HG03558 (cell line): ENCODE data around the gene MED1.
"Not testable (repeated sequence)": the region's sequence is repeated elsewhere in the genome, so short reads cannot be mapped to it uniquely, and the experiment has no call there.

Source experiments
- ATAC-seq: cut with Tn5 transposase; IDR thresholded peaks from one replicate; pipeline ENCODE4 v1.9.1; 2021; ENCODE audit warnings: moderate number of reproducible peaks; ENCODE audit not compliant: unreplicated experiment; ENCODE audit errors: extremely low read depth

Gene MED1

DNA sequence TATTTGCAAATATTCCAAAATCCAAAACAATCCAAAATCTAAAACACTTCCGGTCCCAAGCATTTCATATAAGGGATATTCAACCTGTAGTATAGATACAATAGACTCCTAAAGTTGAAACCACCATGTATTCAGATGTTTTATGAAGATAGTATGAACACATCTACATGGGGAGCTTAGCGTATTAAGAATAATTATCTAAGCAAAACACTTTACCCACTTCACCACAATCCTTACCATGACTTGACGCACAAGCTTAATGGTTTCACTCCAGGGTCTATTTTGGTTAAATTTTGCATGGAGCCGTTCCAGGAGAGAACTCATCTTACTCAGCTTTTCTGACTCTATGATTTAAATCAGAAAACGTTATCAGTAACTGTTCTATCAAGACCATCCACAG, 3.5 kb downstream of the MED1 start:
- no peak for ATAC-seq

DNA sequence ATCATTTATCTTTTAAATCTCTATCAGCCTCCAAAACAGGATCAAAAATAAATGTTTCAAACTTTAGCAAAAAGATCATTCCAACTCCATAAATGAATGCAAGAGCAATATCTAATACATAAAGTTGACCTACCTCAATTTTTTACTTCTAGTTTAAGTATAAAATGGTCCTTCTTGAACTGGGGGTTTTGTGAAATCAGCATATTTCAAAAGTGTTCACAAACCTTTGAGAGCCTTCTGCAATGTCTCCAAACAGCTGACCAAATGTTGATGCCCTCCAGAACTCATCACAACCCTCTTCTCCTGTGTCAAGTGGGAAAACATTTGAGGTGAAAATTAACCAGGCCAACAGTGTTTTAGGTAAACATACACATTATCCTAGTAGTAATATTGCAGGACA, 7.7 kb downstream of the MED1 start:
- ATAC-seq = no peak

- ATAC-seq = not testable (repeated sequence)
Measured at GRCh38 chr17:39439868-39440267, 11.2 kb downstream of the MED1 start.

DNA sequence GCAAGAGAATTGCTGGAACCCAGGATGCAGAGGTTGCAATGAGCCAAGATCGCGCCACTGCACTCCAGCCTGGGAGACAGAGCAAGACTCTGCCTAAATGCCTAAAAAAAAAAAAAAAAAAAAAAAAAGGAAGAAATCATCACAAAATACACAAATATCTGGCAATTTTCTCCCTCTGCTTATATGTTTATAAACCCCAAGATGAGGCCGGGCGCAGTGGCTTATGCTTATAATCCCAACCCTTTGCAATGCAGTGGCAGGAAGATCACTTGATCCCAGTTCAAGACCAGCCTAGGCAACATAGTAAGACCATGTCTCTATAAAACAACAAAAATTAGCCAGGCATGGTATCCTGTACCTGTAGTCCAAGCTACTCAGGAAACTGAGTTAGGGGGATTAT, 21.5 kb downstream of the MED1 start:
- ATAC-seq = no peak

- ATAC-seq = no peak
Measured at GRCh38 chr17:39416141-39416540, 34.9 kb downstream of the MED1 start.

- no peak for ATAC-seq
Measured at GRCh38 chr17:39410279-39410678, 40.8 kb downstream of the MED1 start.

DNA sequence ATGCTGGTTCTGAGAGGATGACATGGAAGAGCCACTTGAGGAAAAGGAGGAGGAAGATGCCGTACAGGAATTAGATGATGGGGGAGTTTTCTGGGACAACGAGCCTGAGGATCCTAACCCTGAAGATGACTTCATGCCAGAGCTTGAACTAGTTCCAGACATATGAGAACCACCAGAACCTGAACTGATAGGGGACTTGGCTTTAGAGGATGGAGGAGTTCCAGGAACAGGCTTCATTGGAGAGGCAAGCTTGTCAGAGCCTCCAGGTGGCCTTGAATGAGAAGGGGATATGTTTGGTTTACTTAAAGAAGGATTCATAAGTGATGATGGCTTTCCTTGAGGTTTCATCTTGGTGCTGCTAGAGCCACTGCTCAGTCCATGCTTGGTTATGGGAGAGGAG, 42.7 kb downstream of the MED1 start:
- ATAC-seq = no peak

GRCh38 chr17:39406951-39407350, 44.1 kb downstream of the MED1 start:
- no peak for ATAC-seq

GRCh38 chr17:39405436-39405835, 45.6 kb downstream of the MED1 start:
- ATAC-seq = no peak

GRCh38 chr17:39404542-39405378, 46.3 kb downstream of the MED1 start:
- ATAC-seq = no peak

GRCh38 chr17:39402890-39403605, 48.0 kb downstream of the MED1 start:
- no peak for ATAC-seq

DNA sequence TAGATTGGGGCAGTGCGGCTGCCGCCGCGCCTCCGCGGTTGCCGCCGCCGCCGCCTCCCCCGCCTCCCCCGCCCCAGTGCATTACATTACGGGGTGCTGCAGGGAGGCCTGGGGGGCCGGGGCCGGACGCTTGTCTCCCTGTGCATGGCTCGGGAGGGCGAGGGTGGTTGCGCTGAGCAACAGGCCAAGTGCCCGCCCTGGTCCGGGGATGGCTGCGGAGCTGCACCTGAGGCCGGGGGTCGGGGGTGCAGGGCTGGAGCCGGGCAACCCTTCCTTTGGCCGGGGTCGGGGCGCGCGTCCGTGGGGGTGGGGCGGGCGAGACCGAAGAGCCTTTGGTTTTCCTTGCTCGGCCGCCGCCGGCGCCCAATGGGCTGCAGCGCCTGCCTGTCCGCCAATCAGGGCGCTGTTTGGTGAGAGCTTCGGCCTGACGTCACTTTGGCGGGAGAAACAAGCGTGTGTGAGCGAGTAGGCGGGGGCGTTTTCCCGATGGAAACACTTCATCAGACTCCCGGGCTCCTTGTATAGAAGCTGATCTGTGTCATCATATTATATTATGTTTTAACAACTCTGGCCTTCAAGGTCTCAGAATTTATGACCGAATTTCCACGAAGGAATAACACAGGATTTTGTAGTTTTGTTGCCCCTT, 48.7 kb downstream of the MED1 start:
- no peak for ATAC-seq

DNA sequence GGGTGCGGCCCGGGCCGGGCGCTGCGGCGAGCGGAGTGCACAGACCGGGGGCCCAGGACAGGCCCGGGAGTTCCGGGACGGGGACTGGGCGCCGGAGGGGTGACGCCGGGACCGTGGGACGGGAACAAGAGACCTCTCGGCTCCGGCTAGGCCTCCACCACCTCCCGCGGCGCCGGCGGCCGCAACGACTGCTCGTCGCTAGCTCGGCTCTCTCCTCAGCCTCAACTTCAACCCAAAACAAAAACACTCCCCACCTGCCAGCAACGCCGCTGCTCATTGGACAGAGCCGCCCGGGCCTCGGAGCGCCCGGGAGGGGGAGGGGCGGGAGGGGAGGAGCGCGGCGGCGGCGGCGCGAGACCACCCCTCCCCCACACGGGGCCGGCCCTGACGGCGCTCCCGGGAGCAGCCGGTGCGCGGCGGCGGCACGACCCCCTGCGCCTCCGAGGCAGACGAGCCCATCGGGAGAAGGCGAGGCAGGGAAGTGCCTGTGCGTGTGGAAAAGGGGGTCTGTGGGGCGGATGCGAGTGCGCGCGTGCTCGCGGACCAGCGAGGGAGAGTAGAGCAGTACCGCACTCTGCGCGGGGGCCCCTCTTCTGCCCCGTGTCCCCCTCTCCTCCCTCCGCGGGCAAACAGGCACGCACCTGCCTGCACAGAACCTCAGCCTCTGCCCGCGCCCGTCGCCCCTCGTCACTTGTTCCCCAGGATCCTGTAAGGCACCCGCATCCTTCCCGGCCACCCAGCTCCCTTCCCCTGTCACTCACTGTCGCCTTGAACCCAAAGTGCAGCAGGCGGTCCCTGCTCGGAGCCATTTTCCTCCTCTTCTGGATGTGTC, 49.4 kb downstream of the MED1 start, which contains the start of gene FBXL20:
Gene FBXL20 (minus strand): TSS at position 215 of the 832 bp plus-strand sequence. CDS start 224 bp downstream, outside the sequence.
- peak; percentile 41 for ATAC-seq

DNA sequence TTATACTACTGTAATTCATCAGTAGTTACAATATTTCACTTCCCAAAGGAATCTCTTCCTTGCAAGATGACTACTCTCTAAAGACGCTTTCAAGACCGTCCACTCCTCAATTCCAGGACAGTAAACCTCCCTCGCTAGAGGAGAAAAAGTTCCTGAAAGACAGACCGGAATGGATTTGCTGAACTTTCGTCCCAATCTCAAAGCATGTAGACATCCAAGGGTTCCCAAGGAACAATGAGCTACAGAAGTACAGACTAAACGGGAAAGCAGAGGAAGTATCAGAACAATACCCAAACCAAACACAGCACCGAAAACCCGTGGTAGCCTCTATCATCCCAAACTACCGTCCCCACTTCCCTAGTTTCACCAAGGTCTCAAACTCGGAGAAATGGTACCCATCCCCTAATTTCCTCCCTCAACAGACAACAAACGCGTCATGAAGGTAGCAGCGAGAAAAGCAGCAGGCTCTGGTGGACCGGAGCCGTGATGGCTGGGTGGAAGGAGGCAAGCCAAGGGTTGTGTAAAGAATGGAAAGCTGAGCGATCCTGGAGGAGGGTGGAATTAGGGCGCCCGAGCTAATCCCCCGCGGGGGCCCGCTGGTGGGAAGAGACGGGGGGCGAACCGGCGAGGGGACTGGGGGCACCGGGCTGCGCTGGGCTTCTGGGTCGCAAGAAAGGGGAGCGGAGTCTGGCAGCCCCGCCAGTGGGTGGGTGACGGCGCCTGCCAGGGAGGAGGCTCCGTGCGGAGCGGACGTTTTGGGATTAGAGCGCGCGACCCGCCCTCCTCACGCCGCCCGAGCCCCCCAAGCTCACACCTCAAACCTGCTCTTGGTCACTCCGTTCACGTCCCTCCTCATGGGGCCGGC, 50.3 kb downstream of the MED1 start:
- peak; percentile 24 for ATAC-seq

- ATAC-seq = no peak
Measured at GRCh38 chr17:39399791-39400190, 51.3 kb downstream of the MED1 start.

DNA sequence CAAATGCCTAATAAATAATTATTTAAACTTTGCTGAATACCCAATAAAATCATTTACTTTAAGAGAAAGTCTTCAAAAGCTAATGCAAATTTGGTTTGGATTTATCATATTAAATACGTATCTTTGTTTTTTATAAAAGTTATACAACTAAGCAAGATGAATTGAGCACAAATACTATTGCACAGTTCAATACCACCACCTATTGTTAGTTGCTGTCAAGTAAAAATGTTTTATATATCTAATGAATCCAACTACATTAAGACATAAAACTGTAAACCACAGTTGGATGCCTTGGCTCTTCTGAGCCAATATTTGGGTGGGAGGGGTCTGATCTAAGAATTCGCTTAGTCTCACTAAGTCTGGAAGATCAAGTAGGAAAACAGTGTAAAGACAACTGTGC, 57.3 kb downstream of the MED1 start:
- ATAC-seq = no peak

DNA sequence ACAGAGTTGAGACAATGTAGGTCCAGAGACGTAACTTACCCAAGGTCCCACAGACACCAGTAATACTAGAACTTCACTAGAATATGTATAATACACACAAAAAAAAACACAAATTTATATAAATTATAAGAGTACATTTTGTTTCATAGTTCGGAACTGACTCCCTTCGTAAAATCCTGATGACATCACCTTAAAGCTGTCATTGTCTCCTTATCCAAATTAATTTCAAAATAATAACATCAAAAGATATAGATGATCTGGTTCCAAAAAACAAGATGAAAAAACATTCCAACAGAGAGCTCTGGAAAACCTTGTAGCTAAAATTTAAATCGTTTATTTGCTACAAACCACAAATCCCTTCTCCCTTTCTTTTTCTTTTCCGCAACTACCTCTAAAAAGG, 59.6 kb downstream of the MED1 start:
- no peak for ATAC-seq

GRCh38 chr17:39385040-39385439, 66.0 kb downstream of the MED1 start:
- ATAC-seq = no peak

DNA sequence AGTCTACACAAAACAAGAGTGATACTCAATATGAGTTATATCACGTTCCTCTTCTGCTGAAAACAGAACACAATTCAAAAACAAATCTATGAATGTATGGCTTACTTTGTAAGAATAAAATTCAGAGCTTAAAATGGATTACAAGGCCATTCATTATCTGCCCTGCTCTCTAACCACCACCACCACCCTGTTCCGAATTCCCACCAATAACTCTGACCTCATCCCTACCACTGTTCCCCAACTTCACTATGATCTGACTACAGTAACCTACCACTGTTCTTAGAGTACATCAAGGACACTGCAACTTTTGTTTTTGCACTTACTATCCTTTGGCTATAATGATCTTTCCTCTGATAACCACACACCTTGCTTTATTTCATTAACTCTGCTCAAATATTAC, 70.9 kb downstream of the MED1 start:
- no peak for ATAC-seq
